Measurements from ENCODE around the gene TLK1. TPM values are rescaled to one million over a fixed set of nuclear protein-coding genes. Genes with fewer than 3 reads are reported as not detected.

The TLK1 gene
- total RNA-seq, 1 experiment from 2014 or later, result 79.1 TPM

DNA sequence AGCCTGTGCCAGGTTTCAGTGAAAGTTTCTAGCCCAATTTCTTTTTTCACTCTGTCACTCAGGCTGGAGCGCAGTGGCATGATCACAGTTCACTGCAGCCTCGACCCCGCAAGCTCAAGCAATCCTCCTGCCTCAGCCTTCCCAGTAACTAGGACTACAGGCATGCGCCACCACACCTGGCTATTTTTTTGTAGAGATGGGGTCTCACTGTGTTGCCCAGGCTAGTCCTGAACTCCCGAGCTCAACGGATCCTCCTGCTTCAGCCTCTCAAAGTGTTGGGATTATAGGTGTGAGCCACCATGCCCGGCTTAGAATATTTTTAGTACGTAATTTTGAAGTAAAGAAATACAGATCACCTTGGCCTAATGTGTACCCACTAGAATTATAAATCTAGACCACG lies 144.6 kb downstream of the TLK1 start:
- Histone ChIP-seq H3K27ac (ENCODE audit: low read depth, low read length, poor library complexity, severe bottlenecking) (no peak overlapping the region), H3K4me1 (ENCODE audit: insufficient read depth, low read length, poor library complexity, severe bottlenecking) (peaks cover 2% of the 10 kb centered on the region), H3K27me3 (replicated peaks; ENCODE audit: insufficient read depth, low read depth, low read length, poor library complexity) (no peaks in the 10 kb centered on the region), H3K4me3 (ENCODE audit: low read depth, low read length, poor library complexity, severe bottlenecking) (no peak overlapping the region), H3K36me3 (ENCODE audit: insufficient read depth, low read length, poor library complexity, severe bottlenecking) (no peaks in the 10 kb centered on the region), H3K9me3 (ENCODE audit: low read depth, low read length, poor library complexity, severe bottlenecking) (no peaks in the 10 kb centered on the region)
- intact Hi-C loops (cut with micrococcal nuclease; ENCODE audit: unreplicated experiment), result no loop called here
- no peak for DNase-seq (ENCODE audit: low spot score)
- ChIA-PET POLR2A (ENCODE audit: low non-redundant PET) (no interaction called here), CTCF (no interaction called here)
- no TSS peak for BruUV-seq (replicated peaks)
- TF ChIP-seq EZH2 (IDR thresholded peaks at IDR 0.05; ENCODE audit: borderline replicate concordance, low read depth, low read length, poor library complexity, severe bottlenecking), result no peak
- TF ChIP-seq CTCF (conservative IDR thresholded peaks at IDR 0.05; ENCODE audit: low read depth, low read length), result no peak

DNA sequence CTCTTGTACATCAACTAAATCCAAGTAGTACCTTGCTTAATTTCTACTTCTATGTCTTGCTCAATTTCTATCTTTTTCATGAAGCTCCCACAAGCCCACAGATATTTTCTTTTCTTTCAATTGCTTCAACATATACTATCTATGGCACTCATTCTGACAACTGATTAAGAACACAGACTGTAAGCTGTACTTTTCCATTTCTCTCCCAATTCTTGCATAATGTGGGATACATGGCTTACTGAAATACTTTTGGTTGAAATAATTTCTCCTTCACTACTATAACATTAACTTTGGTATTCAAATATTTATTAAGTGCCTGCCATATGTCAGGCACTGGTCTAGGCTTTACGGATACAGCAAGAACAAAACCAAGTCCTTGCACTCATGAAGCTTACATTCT lies 146.8 kb downstream of the TLK1 start:
- Histone ChIP-seq H3K27ac (ENCODE audit: low read depth, low read length, poor library complexity, severe bottlenecking) (no peak overlapping the region), H3K36me3 (ENCODE audit: insufficient read depth, low read length, poor library complexity, severe bottlenecking) (no peaks in the 10 kb centered on the region), H3K4me3 (ENCODE audit: low read depth, low read length, poor library complexity, severe bottlenecking) (no peak overlapping the region), H3K4me1 (ENCODE audit: insufficient read depth, low read length, poor library complexity, severe bottlenecking) (no peaks in the 10 kb centered on the region), H3K27me3 (replicated peaks; ENCODE audit: insufficient read depth, low read depth, low read length, poor library complexity) (no peaks in the 10 kb centered on the region), H3K9me3 (ENCODE audit: low read depth, low read length, poor library complexity, severe bottlenecking) (no peaks in the 10 kb centered on the region)
- intact Hi-C loops (cut with micrococcal nuclease; ENCODE audit: unreplicated experiment), result no loop called here
- TF ChIP-seq CTCF (conservative IDR thresholded peaks at IDR 0.05; ENCODE audit: low read depth, low read length) (no peak), EZH2 (IDR thresholded peaks at IDR 0.05; ENCODE audit: borderline replicate concordance, low read depth, low read length, poor library complexity, severe bottlenecking) (no peak)
- BruUV-seq (replicated peaks), result no TSS peak
- no peak for DNase-seq (ENCODE audit: low spot score)
- ChIA-PET POLR2A (ENCODE audit: low non-redundant PET) (no interaction called here), CTCF (no interaction called here)

DNA sequence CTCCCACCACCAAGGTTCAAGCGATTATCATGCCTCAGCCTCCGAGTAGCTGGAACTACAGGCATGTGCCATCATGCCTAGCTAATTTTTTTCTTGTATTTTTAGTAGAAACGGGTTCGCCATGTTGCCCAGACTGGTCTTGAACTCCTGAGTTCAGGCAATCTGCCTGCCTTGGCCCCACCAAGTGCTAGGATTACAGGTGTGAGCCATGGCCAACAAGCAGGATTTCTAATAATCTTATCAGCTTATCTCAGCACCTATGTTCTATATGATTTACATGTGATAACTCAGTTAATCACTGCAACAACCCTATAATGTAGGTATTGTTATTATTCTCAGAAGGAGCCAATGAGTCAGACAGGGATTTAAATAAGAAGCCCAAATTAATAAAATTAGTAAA lies 151.3 kb downstream of the TLK1 start:
- Histone ChIP-seq H3K27ac (ENCODE audit: low read depth, low read length, poor library complexity, severe bottlenecking) (no peak overlapping the region), H3K27me3 (replicated peaks; ENCODE audit: insufficient read depth, low read depth, low read length, poor library complexity) (no peaks in the 10 kb centered on the region), H3K4me3 (ENCODE audit: low read depth, low read length, poor library complexity, severe bottlenecking) (no peak overlapping the region), H3K4me1 (ENCODE audit: insufficient read depth, low read length, poor library complexity, severe bottlenecking) (no peaks in the 10 kb centered on the region), H3K9me3 (ENCODE audit: low read depth, low read length, poor library complexity, severe bottlenecking) (no peaks in the 10 kb centered on the region), H3K36me3 (ENCODE audit: insufficient read depth, low read length, poor library complexity, severe bottlenecking) (peaks cover 33% of the 10 kb centered on the region)
- no peak for DNase-seq (ENCODE audit: low spot score)
- CTCF ChIA-PET, result no interaction called here
- intact Hi-C loops (cut with micrococcal nuclease; ENCODE audit: unreplicated experiment), result no loop called here
- BruUV-seq (replicated peaks), result no TSS peak
- POLR2A ChIA-PET (ENCODE audit: low non-redundant PET), result no interaction called here
- no peak for TF ChIP-seq CTCF (conservative IDR thresholded peaks at IDR 0.05; ENCODE audit: low read depth, low read length)
- no peak for TF ChIP-seq EZH2 (IDR thresholded peaks at IDR 0.05; ENCODE audit: borderline replicate concordance, low read depth, low read length, poor library complexity, severe bottlenecking)
